HCT116 (cell line): ENCODE results near the gene SDCCAG8.

Experiments
- EGR1 ChIP-seq: IDR thresholded peaks from 2 replicates; pipeline ENCODE4 v1.6.1; 2012; ENCODE audit warnings: low read depth
- TF ChIP-seq, protein P1 (sequence below), 3 experiments: fragments of 200-600 bp in 1 of 3; sonication (generic) in 1 of 3; IDR thresholded peaks in 2 of 3; conservative IDR thresholded peaks in 1 of 3; 2 replicates each; pipeline ENCODE4 v1.5.1; 2012 to 2017; ENCODE audit warnings: low read depth in 2 of 3, low read length in 2 of 3, antibody characterized with exemption in 1 of 3, borderline replicate concordance in 1 of 3, control low read depth in 1 of 3, mild to moderate bottlenecking in 1 of 3, mixed read lengths in 1 of 3, mixed run types in 1 of 3, moderate library complexity in 1 of 3; ENCODE audit not compliant: insufficient read depth in 1 of 3
- TF ChIP-seq, protein P2 (sequence below): IDR thresholded peaks from 2 replicates; pipeline ENCODE4 v1.6.1; 2012

DNA sequence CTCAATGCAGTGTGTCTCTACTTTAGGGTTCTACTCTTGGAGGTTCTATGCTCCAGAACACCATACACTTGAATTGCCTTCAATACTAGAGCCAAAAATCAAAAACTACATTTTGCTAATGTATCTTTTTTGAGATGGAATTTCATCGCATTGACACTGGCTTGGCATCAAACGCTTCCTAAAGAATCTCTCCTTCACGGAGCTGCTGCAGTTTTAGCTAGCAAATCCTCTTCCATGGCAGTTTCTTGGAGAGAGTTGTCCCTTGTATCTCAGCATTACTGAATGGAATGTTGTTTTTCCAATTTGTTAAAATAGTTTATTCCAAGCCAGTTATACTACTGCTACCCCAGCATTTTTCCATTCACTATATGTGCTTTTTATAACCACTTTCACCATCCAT, 17.7 kb downstream of the SDCCAG8 start:
- TF ChIP-seq, protein P1, sequence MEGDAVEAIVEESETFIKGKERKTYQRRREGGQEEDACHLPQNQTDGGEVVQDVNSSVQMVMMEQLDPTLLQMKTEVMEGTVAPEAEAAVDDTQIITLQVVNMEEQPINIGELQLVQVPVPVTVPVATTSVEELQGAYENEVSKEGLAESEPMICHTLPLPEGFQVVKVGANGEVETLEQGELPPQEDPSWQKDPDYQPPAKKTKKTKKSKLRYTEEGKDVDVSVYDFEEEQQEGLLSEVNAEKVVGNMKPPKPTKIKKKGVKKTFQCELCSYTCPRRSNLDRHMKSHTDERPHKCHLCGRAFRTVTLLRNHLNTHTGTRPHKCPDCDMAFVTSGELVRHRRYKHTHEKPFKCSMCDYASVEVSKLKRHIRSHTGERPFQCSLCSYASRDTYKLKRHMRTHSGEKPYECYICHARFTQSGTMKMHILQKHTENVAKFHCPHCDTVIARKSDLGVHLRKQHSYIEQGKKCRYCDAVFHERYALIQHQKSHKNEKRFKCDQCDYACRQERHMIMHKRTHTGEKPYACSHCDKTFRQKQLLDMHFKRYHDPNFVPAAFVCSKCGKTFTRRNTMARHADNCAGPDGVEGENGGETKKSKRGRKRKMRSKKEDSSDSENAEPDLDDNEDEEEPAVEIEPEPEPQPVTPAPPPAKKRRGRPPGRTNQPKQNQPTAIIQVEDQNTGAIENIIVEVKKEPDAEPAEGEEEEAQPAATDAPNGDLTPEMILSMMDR (IDR thresholded peaks at IDR 0.05 in 2 of 3, conservative IDR thresholded peaks at IDR 0.05 in 1 of 3; ENCODE audit: borderline replicate concordance in 1 of 3, insufficient read depth in 1 of 3, low read depth in 2 of 3, low read length in 2 of 3), result no peak
- TF ChIP-seq EGR1, result no peak
- TF ChIP-seq, protein P2, sequence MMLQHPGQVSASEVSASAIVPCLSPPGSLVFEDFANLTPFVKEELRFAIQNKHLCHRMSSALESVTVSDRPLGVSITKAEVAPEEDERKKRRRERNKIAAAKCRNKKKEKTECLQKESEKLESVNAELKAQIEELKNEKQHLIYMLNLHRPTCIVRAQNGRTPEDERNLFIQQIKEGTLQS, result no peak
